ENCODE data around the gene SYT2. TPM values are rescaled to one million over a fixed set of nuclear protein-coding genes. Genes with fewer than 3 reads are reported as not detected.

SYT2 gene
- total RNA-seq, 4 donors from 2014 or later: 0.23 to 0.59 TPM; not detected in 2

DNA sequence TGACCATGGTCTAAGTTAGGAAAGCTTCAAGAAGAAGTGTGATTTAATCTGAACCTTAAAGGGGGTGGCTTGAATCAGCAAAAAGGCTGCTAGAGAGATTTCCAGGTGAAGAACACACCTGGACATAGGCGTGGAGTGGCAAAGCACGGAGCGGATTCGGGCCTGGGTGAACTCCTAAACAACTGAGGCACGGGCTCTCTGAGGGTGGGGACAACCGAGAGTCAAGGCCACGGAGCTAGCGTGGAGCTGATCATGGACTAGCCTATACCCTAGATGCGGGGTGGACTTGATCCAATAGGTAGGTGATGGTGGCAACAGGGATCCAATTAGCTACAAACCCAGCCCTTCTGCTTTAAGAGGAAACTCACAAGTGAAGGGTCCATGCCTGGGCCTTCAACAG is 27.8 kb downstream of the SYT2 start:
- Histone ChIP-seq H3K27ac (no peak overlapping the region), H3K4me1 (no peaks in the 10 kb centered on the region), H3K9me3 (peaks cover 0 to 4% (median 0%) of the 10 kb centered on the region in 3 donors), H3K36me3 (no peaks in the 10 kb centered on the region), H3K27me3 (peaks cover 72% of the 10 kb centered on the region), H3K4me3 (no peak overlapping the region)
- 89% methylated on average over 8 of the region's 9 CpGs; no CpG with 5 or more reads in 1 of the 2 donors for WGBS, 2 donors (ENCODE audit: low coverage in 1 of 2)
- no peak for ATAC-seq
- TF ChIP-seq POLR2AphosphoS5 (IDR thresholded peaks at IDR 0.05) (no peak), POLR2A (IDR thresholded peaks at IDR 0.05) (no peak), EP300 (IDR thresholded peaks at IDR 0.05) (no peak)
- TF ChIP-seq, protein P1, sequence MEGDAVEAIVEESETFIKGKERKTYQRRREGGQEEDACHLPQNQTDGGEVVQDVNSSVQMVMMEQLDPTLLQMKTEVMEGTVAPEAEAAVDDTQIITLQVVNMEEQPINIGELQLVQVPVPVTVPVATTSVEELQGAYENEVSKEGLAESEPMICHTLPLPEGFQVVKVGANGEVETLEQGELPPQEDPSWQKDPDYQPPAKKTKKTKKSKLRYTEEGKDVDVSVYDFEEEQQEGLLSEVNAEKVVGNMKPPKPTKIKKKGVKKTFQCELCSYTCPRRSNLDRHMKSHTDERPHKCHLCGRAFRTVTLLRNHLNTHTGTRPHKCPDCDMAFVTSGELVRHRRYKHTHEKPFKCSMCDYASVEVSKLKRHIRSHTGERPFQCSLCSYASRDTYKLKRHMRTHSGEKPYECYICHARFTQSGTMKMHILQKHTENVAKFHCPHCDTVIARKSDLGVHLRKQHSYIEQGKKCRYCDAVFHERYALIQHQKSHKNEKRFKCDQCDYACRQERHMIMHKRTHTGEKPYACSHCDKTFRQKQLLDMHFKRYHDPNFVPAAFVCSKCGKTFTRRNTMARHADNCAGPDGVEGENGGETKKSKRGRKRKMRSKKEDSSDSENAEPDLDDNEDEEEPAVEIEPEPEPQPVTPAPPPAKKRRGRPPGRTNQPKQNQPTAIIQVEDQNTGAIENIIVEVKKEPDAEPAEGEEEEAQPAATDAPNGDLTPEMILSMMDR (IDR thresholded peaks at IDR 0.05): no peak

DNA sequence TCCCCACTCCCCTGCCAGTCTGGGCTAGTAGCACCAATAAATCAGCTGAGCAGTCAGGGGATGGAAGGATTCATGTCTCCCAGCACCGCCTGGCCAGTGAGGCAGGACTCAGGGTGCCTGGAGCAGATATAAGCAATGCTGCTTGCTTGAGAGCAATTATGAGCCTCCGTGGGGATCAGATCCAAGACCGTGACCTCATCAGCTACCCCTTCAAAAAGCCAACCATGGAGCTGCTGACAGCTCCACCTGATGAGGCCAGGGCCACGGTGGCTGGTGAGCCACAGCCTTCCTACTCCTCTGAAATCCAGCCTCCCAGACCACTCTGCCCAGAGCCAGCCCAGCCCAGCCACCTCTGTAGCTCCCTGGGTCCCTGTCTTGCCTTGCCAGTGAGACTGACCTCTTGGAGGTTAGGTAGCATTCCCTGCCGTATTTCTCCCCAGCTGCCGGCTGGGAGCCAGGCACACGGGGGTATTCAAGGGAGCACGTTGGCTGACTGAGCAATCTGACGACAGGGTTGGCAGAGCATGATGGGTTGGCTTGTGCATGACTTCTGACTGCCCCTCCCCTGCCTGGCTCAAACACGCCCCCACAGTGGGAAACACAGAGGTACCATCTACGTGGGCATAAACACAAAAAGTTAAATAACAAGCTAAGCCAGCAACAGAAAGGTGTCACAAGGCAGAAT is 28.4 kb downstream of the SYT2 start:
- no peak for TF ChIP-seq EP300 (IDR thresholded peaks at IDR 0.05)
- no peak for TF ChIP-seq POLR2AphosphoS5 (IDR thresholded peaks at IDR 0.05)
- no peak for TF ChIP-seq POLR2A (IDR thresholded peaks at IDR 0.05)
- TF ChIP-seq, protein P1 (IDR thresholded peaks at IDR 0.05): no peak
- ATAC-seq: no peak
- WGBS, 2 donors (ENCODE audit: low coverage in 1 of 2): 40 to 74% methylated on average over 2 to 3 of the region's 11 CpGs
- Histone ChIP-seq H3K27ac (no peak overlapping the region), H3K4me3 (no peak overlapping the region), H3K4me1 (no peaks in the 10 kb centered on the region), H3K27me3 (peaks cover 68% of the 10 kb centered on the region), H3K9me3 (peaks cover 0 to 9% (median 0%) of the 10 kb centered on the region in 3 donors), H3K36me3 (no peaks in the 10 kb centered on the region)

DNA sequence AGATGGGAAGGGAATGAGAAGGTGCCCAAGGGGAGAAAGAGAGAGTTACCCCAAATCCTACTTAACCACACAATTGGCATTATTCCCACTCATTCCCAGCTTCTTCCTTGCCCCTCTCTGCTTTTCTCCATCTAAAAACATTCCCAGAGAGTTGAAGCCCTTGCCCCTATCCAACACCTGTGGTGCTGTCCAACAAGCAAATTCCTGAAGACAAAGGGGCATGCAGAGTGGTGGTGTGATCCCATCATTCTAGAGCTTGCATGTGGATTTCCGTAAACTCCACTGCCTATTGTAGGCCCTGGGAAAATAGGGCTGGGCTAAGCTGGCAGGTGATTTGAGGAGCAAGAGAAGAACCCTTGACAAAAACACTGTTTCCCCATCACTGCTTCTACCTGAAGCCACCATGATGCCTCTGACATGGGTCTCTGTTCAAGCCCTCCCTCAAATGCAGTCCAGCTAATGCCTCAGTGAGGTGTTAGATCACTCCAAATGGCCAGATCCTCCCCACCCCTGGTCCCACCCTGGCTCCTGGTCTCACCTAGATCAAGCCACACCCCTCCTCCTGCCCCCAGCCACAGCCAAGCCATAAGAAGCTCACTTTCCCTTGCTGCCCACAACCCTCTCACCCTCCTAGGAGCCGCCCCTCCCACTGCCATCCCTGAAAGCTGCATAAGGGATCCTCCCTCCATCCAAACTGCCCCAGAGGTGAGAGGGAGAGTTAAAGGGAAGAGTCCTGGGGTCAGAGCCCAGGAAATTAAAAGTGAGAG is 29.5 kb downstream of the SYT2 start:
- ATAC-seq: no peak
- WGBS, 2 donors (ENCODE audit: low coverage in 1 of 2): 88% methylated on average over 1 of the region's 2 CpGs; no CpG with 5 or more reads in 1 of the 2 donors
- no peaks in the 10 kb centered on the region for H3K36me3 ChIP-seq
- peaks cover 0 to 9% (median 0%) of the 10 kb centered on the region in 3 donors for H3K9me3 ChIP-seq
- no peak overlapping the region for H3K27ac ChIP-seq
- H3K4me3 ChIP-seq: no peak overlapping the region
- no peaks in the 10 kb centered on the region for H3K4me1 ChIP-seq
- TF ChIP-seq EP300 (IDR thresholded peaks at IDR 0.05) (no peak), POLR2A (IDR thresholded peaks at IDR 0.05) (no peak), POLR2AphosphoS5 (IDR thresholded peaks at IDR 0.05) (no peak)
- TF ChIP-seq, protein P1 (IDR thresholded peaks at IDR 0.05): no peak
- peaks cover 63% of the 10 kb centered on the region for H3K27me3 ChIP-seq

DNA sequence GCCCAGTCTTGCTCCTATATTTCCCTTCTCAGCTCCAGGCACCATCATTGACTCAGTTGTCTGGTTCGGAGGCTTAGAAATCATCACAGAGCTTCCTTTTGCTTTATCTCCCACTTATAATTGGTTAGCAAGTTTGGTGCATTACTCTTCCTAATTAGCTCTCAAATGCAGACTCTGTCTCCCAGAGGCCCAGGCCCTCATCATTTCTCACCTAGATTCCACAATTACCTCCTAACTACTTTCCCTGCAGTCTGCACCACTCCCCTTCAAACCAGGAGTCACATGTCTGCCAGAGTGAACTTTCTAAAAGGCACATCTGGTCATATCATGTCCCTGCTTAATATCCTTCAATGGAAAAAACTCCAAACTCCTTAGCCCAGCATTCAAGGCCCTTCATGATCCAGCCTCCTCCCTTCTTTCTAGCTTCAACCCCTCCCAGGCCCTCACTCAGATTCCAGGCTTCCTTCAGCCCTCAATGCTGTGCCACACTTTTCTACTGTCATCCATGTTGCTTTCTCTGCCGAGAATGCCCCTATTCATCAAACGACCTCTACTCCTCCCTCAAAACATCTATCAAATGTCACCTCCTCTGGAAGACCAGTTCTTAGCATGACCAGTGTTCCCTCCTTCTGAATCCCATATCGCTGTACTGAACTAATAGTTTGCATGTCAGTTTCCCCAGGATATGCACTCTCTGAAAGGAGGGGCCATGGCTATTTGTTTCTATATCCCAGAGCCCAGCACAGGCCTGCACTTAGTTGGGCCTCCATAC is 30.7 kb downstream of the SYT2 start:
- WGBS, 2 donors (ENCODE audit: low coverage in 1 of 2): 62 to 63% methylated on average over 4 of the region's 4 CpGs
- no peak overlapping the region for H3K4me3 ChIP-seq

More for the DNA sequence above, 30.7 kb downstream of the SYT2 start:
- Histone ChIP-seq H3K4me1 (no peaks in the 10 kb centered on the region), H3K27me3 (peaks cover 57% of the 10 kb centered on the region), H3K27ac (no peak overlapping the region), H3K9me3 (peaks cover 0 to 9% (median 0%) of the 10 kb centered on the region in 3 donors), H3K36me3 (no peaks in the 10 kb centered on the region)
- no peak for ATAC-seq
- TF ChIP-seq EP300 (IDR thresholded peaks at IDR 0.05) (no peak), POLR2AphosphoS5 (IDR thresholded peaks at IDR 0.05) (no peak), POLR2A (IDR thresholded peaks at IDR 0.05) (no peak)
- TF ChIP-seq, protein P1 (IDR thresholded peaks at IDR 0.05): no peak

Measured in gastroesophageal sphincter (tissue), 4 donors.